Prostate gland (tissue), 2 donors: ENCODE results near the gene TPH1. TPM values are rescaled to one million over a fixed set of nuclear protein-coding genes. Genes with fewer than 3 reads are reported as not detected.

Experiments used
- DNase-seq: peaks from one replicate; pipeline ENCODE4 v3.0.0-alpha.2; 2019; ENCODE audit warnings: low spot score
- H3K27ac ChIP-seq, 2 donors: fragments of 200-600 bp; sonication (generic); 2 replicates each; pipeline ENCODE4 v1.5.1; 2017 to 2019
- H3K27me3 ChIP-seq: fragments of 200-600 bp; sonication (generic); replicated peaks from 2 replicates; pipeline ENCODE4 v1.5.1; 2019; ENCODE audit not compliant: insufficient read depth
- H3K36me3 ChIP-seq, 2 donors: fragments of 200-600 bp; sonication (generic); 1 replicate in 1 of 2; 2 replicates in 1 of 2; pipeline versions ENCODE4 v1.5.1 to v1.8.1; 2017 to 2019
- H3K4me1 ChIP-seq: fragments of 200-600 bp; sonication (generic); replicated peaks from 2 replicates; pipeline ENCODE4 v1.5.1; 2019
- H3K4me3 ChIP-seq, 2 donors: fragments of 200-600 bp; sonication (generic); 2 replicates each; pipeline ENCODE4 v1.5.1; 2017 to 2019
- H3K9me3 ChIP-seq: fragments of 200-600 bp; sonication (generic); 2 replicates; pipeline ENCODE4 v1.5.1; 2017
- POLR2A ChIP-seq: fragments of 450-650 bp; IDR thresholded peaks from one replicate; pipeline ENCODE4 v1.6.1; 2016; ENCODE audit warnings: antibody characterized with exemption, mild to moderate bottlenecking
- POLR2AphosphoS5 ChIP-seq: sonication (generic); formaldehyde crosslinking; IDR thresholded peaks from one replicate; pipeline ENCODE4 v1.6.1; 2017; ENCODE audit warnings: antibody characterized with exemption
- WGBS: methylation state at CpG from one replicate; pipeline ENCODE4 v1.1.5; 2018; 5-methylcytosine and 5-hydroxymethylcytosine counted together
- intact Hi-C: fragments of 100-400 bp; cut with DNase I; formaldehyde crosslinking; loops from one replicate; pipeline ENCODE4 v1.14.2; 2022
- total RNA-seq, 2 donors: library from RNA; depleted of rRNA; stranded (reverse); fragments of >200 nt; gene quantifications; one replicate each; pipeline ENCODE4 v1.1.0, GENCODE V29; 2016
- TF ChIP-seq, protein P1 (sequence below), 4 experiments: fragments of 200-600 bp in 2 of 4; fragments of 450-650 bp in 2 of 4; sonication (generic) in 2 of 4; IDR thresholded peaks; 1 replicate in 3 of 4; 2 replicates in 1 of 4; pipeline ENCODE4 v1.5.1; 2016 to 2019; ENCODE audit warnings: antibody characterized with exemption in 4 of 4, mild to moderate bottlenecking in 2 of 4, moderate library complexity in 2 of 4

TPH1 gene
- total RNA-seq, 2 donors from 2014 or later: 0.97 to 3.6 TPM

DNA sequence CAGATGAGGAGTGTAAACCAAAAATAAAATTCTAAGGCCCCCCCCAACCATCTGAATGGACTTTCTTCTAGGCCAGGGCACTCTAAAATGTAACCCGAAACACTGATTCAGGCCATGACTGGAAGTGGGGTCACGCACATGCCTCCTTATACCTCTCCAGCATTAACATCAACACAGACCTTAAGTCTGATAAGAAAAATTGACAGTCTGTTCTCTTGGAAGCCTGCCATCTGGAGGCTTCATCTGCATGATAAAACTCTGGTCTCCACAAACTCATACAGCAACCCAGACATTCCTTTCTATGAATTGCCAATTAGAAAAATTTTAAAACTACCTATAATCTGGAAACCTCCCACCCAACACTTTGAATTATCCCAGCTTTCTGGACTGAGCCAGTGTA, 29.3 kb downstream of the TPH1 start:
- H3K36me3 ChIP-seq: no peaks in the 10 kb centered on the region
- TF ChIP-seq POLR2A: no peak
- TF ChIP-seq POLR2AphosphoS5: no peak
- TF ChIP-seq, protein P1, sequence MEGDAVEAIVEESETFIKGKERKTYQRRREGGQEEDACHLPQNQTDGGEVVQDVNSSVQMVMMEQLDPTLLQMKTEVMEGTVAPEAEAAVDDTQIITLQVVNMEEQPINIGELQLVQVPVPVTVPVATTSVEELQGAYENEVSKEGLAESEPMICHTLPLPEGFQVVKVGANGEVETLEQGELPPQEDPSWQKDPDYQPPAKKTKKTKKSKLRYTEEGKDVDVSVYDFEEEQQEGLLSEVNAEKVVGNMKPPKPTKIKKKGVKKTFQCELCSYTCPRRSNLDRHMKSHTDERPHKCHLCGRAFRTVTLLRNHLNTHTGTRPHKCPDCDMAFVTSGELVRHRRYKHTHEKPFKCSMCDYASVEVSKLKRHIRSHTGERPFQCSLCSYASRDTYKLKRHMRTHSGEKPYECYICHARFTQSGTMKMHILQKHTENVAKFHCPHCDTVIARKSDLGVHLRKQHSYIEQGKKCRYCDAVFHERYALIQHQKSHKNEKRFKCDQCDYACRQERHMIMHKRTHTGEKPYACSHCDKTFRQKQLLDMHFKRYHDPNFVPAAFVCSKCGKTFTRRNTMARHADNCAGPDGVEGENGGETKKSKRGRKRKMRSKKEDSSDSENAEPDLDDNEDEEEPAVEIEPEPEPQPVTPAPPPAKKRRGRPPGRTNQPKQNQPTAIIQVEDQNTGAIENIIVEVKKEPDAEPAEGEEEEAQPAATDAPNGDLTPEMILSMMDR (IDR thresholded peaks at IDR 0.05): no peak
- H3K9me3 ChIP-seq: no peaks in the 10 kb centered on the region
- no peak overlapping the region for H3K27ac ChIP-seq
- H3K4me3 ChIP-seq: no peak overlapping the region
- WGBS: 68% methylated on average over 2 of the region's 2 CpGs
- H3K27me3 ChIP-seq: no peaks in the 10 kb centered on the region
- H3K4me1 ChIP-seq: no peaks in the 10 kb centered on the region
- intact Hi-C loops: no loop called here
- DNase-seq: no peak

DNA sequence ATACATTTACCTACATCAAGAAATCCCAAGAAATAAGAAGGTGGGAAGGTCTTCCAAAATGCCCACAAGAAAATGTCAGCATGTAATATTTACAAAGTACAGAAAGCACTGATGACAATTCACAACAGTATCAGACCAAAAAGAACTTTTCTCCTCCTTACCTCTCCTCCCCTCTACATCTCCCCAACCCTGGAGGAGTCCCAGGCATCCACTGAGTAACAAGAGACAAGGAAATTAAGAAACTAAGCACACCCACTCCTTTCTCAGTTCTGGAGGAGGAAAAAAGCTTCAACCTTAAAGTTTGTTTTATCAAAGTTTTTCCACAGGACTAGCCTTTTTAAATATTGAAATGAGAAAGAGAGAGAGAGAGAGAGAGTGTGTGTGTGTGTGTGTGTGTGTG, 31.2 kb downstream of the TPH1 start:
- Histone ChIP-seq H3K27ac (no peak overlapping the region), H3K4me3 (no peak overlapping the region), H3K4me1 (no peaks in the 10 kb centered on the region), H3K9me3 (no peaks in the 10 kb centered on the region), H3K27me3 (no peaks in the 10 kb centered on the region), H3K36me3 (no peaks in the 10 kb centered on the region)
- intact Hi-C loops: loop anchor here (5.0 kb wide), 1 partner anchor 92 kb away; the partner anchor contains the start of gene SAAL1
- TF ChIP-seq POLR2AphosphoS5 (no peak), POLR2A (no peak)
- TF ChIP-seq, protein P1 (IDR thresholded peaks at IDR 0.05): no peak
- DNase-seq: no peak

DNA sequence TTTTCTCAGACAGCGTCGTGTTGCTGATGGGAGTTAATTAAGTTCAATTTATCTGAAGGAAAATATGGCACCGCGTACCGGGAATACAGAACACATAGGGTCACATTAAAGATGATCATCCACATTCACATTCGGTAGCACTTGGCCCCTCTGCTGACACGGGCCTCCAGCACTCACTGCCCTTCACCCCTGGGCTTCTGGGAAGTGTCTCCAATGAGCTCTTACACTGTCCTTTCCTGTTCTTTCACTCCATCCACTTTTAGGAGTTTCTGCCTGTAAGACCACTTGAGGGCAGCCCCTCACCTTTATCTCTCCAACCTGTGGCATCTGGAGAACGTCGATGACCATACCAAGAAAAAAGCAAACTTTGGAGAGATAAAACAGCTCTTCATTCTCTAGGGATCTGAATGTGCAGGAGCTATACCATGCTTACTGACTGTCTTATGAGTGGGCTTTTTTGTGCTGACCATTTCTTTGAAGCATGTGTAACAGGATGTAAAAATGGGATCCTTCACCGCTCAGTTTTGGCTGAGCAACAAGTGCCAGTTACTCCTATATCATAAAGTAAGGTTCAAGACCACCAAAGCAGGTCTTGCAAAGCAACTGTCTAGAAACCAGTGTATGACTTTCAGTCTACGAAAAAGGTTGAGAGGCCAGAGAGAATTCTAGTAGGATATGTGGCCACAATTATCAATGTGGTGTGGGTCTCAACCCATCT, 32.1 kb downstream of the TPH1 start:
- no peak for TF ChIP-seq POLR2AphosphoS5
- TF ChIP-seq, protein P1 (IDR thresholded peaks at IDR 0.05): no peak
- TF ChIP-seq POLR2A: no peak
- intact Hi-C loops: loop anchor here (5.0 kb wide), 1 partner anchor 93 kb away; the partner anchor contains the start of gene SAAL1
- no peaks in the 10 kb centered on the region for H3K36me3 ChIP-seq
- no peaks in the 10 kb centered on the region for H3K4me1 ChIP-seq
- 20% methylated on average over 11 of the region's 11 CpGs for WGBS
- peak overlapping the region; percentile 72 to 82 for H3K27ac ChIP-seq
- no peaks in the 10 kb centered on the region for H3K27me3 ChIP-seq
- H3K9me3 ChIP-seq: no peaks in the 10 kb centered on the region
- no peak for DNase-seq
- peak overlapping the region; percentile 70 to 83 for H3K4me3 ChIP-seq

DNA sequence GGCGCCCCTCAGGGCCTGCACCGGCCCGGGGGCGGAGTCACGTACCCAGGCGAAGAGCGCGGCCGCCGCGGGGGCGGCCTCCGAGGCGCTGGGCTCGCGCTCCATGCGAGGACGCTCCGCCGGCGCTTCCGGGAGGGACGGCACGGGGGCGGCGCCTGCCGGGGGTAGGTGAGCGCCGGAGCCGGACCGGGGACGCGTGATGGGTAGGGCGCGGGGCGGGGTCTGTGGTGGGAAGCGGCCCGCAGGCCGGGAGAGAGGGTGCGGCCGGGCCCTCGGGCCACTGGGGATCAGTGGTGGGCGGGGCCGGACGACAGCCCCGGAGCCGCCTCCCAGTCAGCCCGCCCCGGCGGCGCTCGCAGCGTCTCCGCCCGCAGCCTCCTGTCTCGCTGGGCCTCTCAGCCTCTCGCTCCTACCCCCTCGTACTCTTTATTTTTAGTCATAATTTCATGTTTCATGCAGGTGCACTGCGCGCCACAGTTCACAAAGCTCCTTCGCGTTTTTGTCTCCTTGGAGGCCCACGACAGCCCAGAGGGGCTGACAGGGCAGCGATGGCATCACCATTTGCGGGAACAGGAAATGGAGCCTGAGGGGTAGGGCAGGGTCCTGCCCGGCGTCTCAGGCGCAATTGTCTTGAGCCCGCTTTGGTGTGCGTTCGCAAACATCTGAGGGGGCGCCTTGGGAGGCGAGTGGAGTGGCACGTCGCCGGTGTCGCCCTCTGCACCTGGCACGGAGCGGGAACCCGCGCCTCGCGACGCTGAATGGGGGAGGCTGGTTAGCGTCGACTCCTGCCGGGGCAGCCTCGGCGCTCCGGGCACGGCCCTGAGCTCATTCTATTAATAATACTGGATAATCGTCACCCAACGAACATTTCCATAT, 32.9 kb downstream of the TPH1 start, which contains the start of gene SERGEF:
SERGEF (minus strand) TSS at position 142 of the 876 bp plus-strand sequence; CDS start at position 105, 37 bp downstream.
- WGBS: under 1% methylated on average over 56 of the region's 93 CpGs

More for the DNA sequence above, 32.9 kb downstream of the TPH1 start, which contains the start of gene SERGEF:
- no peaks in the 10 kb centered on the region for H3K4me1 ChIP-seq
- DNase-seq: peak; percentile 94
- intact Hi-C loops: loop anchor here (5.0 kb wide), 1 partner anchor 94 kb away; the partner anchor contains the start of gene SAAL1
- no peaks in the 10 kb centered on the region for H3K36me3 ChIP-seq
- no peaks in the 10 kb centered on the region for H3K9me3 ChIP-seq
- peak within 1 kb of the TSS; percentile 70 to 83 for H3K4me3 ChIP-seq
- H3K27me3 ChIP-seq: no peaks in the 10 kb centered on the region
- H3K27ac ChIP-seq: peak within 1 kb of the TSS; percentile 72 to 82
- peak; percentile 57 for TF ChIP-seq POLR2A
- TF ChIP-seq POLR2AphosphoS5: peak; percentile 38
- TF ChIP-seq, protein P1 (IDR thresholded peaks at IDR 0.05): peak in 2 of 4 experiments; percentile 8 to 47
